Measurements from ENCODE around the gene ERCC4. TPM values are rescaled to one million over a fixed set of nuclear protein-coding genes. Genes with fewer than 3 reads are reported as not detected.

Gene ERCC4
- total and polyA plus RNA-seq, 2 experiments from 2014 or later = 5.4 to 21.6 TPM

GRCh38 chr16:13995194-13995593 is 75.2 kb downstream of the ERCC4 start:
- Histone ChIP-seq H2AFZ (no peak overlapping the region), H3K27ac (ENCODE audit: low read depth) (no peak overlapping the region), H3F3A (replicated peaks; ENCODE audit: low read depth) (no peaks in the 10 kb centered on the region), H3K27me3 (ENCODE audit: insufficient read depth) (no peaks in the 10 kb centered on the region), H3K4me1 (ENCODE audit: insufficient read depth) (peaks cover 7% of the 10 kb centered on the region; the same call in 1 of the 2 replicates), H3K4me2 (no peak overlapping the region), H3K36me3 (ENCODE audit: insufficient read depth) (no peaks in the 10 kb centered on the region), H4K20me1 (replicated peaks; ENCODE audit: insufficient read depth) (no peaks in the 10 kb centered on the region), H3K79me2 (replicated peaks; ENCODE audit: insufficient read depth) (no peaks in the 10 kb centered on the region), H3K9me2 (ENCODE audit: insufficient read depth) (no peaks in the 10 kb centered on the region), H3K4me3 (no peak overlapping the region)
- no peaks in the 10 kb centered on the region for H3K9me3 Mint-ChIP-seq
- H3K36me3 Mint-ChIP-seq (ENCODE audit: low read depth) = no peaks in the 10 kb centered on the region
- H3K4me1 Mint-ChIP-seq = peaks cover 16% of the 10 kb centered on the region
- DNase-seq (ENCODE audit: low spot score) (no peak), ATAC-seq (no peak)
- H3K27ac Mint-ChIP-seq = no peak overlapping the region
- H3K4me3 Mint-ChIP-seq = no peak overlapping the region
- H3K27me3 Mint-ChIP-seq (ENCODE audit: insufficient read depth, low read depth, poor library complexity) = peaks cover 4% of the 10 kb centered on the region
- TF ChIP-seq, protein P1, sequence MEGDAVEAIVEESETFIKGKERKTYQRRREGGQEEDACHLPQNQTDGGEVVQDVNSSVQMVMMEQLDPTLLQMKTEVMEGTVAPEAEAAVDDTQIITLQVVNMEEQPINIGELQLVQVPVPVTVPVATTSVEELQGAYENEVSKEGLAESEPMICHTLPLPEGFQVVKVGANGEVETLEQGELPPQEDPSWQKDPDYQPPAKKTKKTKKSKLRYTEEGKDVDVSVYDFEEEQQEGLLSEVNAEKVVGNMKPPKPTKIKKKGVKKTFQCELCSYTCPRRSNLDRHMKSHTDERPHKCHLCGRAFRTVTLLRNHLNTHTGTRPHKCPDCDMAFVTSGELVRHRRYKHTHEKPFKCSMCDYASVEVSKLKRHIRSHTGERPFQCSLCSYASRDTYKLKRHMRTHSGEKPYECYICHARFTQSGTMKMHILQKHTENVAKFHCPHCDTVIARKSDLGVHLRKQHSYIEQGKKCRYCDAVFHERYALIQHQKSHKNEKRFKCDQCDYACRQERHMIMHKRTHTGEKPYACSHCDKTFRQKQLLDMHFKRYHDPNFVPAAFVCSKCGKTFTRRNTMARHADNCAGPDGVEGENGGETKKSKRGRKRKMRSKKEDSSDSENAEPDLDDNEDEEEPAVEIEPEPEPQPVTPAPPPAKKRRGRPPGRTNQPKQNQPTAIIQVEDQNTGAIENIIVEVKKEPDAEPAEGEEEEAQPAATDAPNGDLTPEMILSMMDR (conservative IDR thresholded peaks at IDR 0.05; ENCODE audit: low read depth in 2 of 2) = no peak
- TF ChIP-seq STAT1 (IDR thresholded peaks at IDR 0.05; ENCODE audit: unreplicated experiment) = no peak
- TF ChIP-seq, protein P2, sequence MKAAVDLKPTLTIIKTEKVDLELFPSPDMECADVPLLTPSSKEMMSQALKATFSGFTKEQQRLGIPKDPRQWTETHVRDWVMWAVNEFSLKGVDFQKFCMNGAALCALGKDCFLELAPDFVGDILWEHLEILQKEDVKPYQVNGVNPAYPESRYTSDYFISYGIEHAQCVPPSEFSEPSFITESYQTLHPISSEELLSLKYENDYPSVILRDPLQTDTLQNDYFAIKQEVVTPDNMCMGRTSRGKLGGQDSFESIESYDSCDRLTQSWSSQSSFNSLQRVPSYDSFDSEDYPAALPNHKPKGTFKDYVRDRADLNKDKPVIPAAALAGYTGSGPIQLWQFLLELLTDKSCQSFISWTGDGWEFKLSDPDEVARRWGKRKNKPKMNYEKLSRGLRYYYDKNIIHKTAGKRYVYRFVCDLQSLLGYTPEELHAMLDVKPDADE (IDR thresholded peaks at IDR 0.05) = no peak

GRCh38 chr16:13996778-13997288 is 76.9 kb downstream of the ERCC4 start:
- no peak for TF ChIP-seq JUNB (IDR thresholded peaks at IDR 0.05; ENCODE audit: unreplicated experiment)
- no peaks in the 10 kb centered on the region for H3K36me3 Mint-ChIP-seq (ENCODE audit: low read depth)

GRCh38 chr16:13997526-13997925 is 77.6 kb downstream of the ERCC4 start:
- no peaks in the 10 kb centered on the region for H3K27me3 ChIP-seq (ENCODE audit: insufficient read depth)
- no peak overlapping the region for H3K4me3 Mint-ChIP-seq
- H3K79me2 ChIP-seq (replicated peaks; ENCODE audit: insufficient read depth) = no peaks in the 10 kb centered on the region
- ATAC-seq = no peak
- H4K20me1 ChIP-seq (replicated peaks; ENCODE audit: insufficient read depth) = no peaks in the 10 kb centered on the region
- no peaks in the 10 kb centered on the region for H3F3A ChIP-seq (replicated peaks; ENCODE audit: low read depth)
- no peak overlapping the region for H3K27ac Mint-ChIP-seq
- no peak overlapping the region for H3K4me2 ChIP-seq
- DNase-seq (ENCODE audit: low spot score) = no peak
- H3K4me3 ChIP-seq = no peak overlapping the region
- H3K9me2 ChIP-seq (ENCODE audit: insufficient read depth) = no peaks in the 10 kb centered on the region
- H2AFZ ChIP-seq = no peak overlapping the region
- no peak overlapping the region for H3K27ac ChIP-seq (ENCODE audit: low read depth)
- peaks cover 22% of the 10 kb centered on the region for H3K4me1 Mint-ChIP-seq
- peaks cover 6% of the 10 kb centered on the region for H3K27me3 Mint-ChIP-seq (ENCODE audit: insufficient read depth, low read depth, poor library complexity)
- peaks cover 11% of the 10 kb centered on the region for H3K4me1 ChIP-seq (ENCODE audit: insufficient read depth)
- no peaks in the 10 kb centered on the region for H3K36me3 ChIP-seq (ENCODE audit: insufficient read depth)
- H3K36me3 Mint-ChIP-seq (ENCODE audit: low read depth) = no peaks in the 10 kb centered on the region
- no peaks in the 10 kb centered on the region for H3K9me3 Mint-ChIP-seq
- no peak for TF ChIP-seq REST (IDR thresholded peaks at IDR 0.05; ENCODE audit: unreplicated experiment)
- no peak for TF ChIP-seq POLR2AphosphoS5 (IDR thresholded peaks at IDR 0.05; ENCODE audit: low read depth)
- TF ChIP-seq NANOG (IDR thresholded peaks at IDR 0.05; ENCODE audit: borderline replicate concordance) = no peak
- TF ChIP-seq ZNF114 (CRISPR knock-in tag; IDR thresholded peaks at IDR 0.05) = no peak
- no peak for TF ChIP-seq EZH2 (IDR thresholded peaks at IDR 0.05; ENCODE audit: low read depth, unreplicated experiment)
- TF ChIP-seq CREB1 (CRISPR knock-in tag; IDR thresholded peaks at IDR 0.05; ENCODE audit: low read depth) = no peak
- no peak for TF ChIP-seq STAT1 (IDR thresholded peaks at IDR 0.05; ENCODE audit: unreplicated experiment)
- TF ChIP-seq, protein P1 (conservative IDR thresholded peaks at IDR 0.05; ENCODE audit: low read depth in 2 of 2) = no peak
- TF ChIP-seq EZH2phosphoT487 (IDR thresholded peaks at IDR 0.05; ENCODE audit: unreplicated experiment) = no peak

More at GRCh38 chr16:13996778-13997288, 76.9 kb downstream of the ERCC4 start:
- Mint-ChIP-seq H3K4me1 (peaks cover 17% of the 10 kb centered on the region), H3K4me3 (no peak overlapping the region), H3K27me3 (ENCODE audit: insufficient read depth, low read depth, poor library complexity) (peaks cover 6% of the 10 kb centered on the region), H3K27ac (no peak overlapping the region), H3K9me3 (no peaks in the 10 kb centered on the region)
- no peak overlapping the region for H3K27ac ChIP-seq (ENCODE audit: low read depth)
- no peak overlapping the region for H3K4me3 ChIP-seq
- H2AFZ ChIP-seq = peak overlapping the region; percentile 23; the same call in 1 of the 2 replicates
- DNase-seq (ENCODE audit: low spot score) = no peak
- no peaks in the 10 kb centered on the region for H3K36me3 ChIP-seq (ENCODE audit: insufficient read depth)
- H3K4me1 ChIP-seq (ENCODE audit: insufficient read depth) = peaks cover 7% of the 10 kb centered on the region; the same call in 1 of the 2 replicates
- no peaks in the 10 kb centered on the region for H4K20me1 ChIP-seq (replicated peaks; ENCODE audit: insufficient read depth)
- H3K4me2 ChIP-seq = no peak overlapping the region
- no peak for ATAC-seq
- no peaks in the 10 kb centered on the region for H3K27me3 ChIP-seq (ENCODE audit: insufficient read depth)
- no peaks in the 10 kb centered on the region for H3K79me2 ChIP-seq (replicated peaks; ENCODE audit: insufficient read depth)
- no peaks in the 10 kb centered on the region for H3K9me2 ChIP-seq (ENCODE audit: insufficient read depth)
- H3F3A ChIP-seq (replicated peaks; ENCODE audit: low read depth) = no peaks in the 10 kb centered on the region

All from GM23338 (cell line).